ENCODE results near the gene LRRC55.

Gene LRRC55, protein sequence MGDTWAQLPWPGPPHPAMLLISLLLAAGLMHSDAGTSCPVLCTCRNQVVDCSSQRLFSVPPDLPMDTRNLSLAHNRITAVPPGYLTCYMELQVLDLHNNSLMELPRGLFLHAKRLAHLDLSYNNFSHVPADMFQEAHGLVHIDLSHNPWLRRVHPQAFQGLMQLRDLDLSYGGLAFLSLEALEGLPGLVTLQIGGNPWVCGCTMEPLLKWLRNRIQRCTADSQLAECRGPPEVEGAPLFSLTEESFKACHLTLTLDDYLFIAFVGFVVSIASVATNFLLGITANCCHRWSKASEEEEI

DNA sequence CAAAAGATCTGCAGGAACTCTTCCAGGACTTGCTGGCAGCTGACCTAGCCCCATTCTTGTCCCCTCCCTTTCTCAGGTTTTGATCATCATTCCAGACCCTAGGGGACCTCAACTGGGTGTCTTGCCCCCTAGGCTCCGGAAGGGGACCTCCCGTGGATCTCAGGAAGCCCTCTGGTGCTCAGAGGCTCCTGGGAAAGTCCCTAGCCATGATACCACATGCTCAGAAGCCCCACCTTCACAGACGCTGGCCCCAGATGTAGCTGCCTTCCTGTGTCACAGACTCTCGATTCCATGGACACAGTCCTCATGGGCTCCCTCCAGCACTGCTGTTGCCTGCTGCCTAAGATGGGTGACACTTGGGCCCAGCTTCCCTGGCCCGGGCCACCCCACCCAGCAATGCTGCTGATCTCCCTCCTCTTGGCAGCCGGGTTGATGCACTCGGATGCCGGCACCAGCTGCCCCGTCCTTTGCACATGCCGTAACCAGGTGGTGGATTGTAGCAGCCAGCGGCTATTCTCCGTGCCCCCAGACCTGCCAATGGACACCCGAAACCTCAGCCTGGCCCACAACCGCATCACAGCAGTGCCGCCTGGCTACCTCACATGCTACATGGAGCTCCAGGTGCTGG lies at the start of gene LRRC55:
Gene LRRC55 (plus strand): TSS at position 276 of the 628 bp plus-strand sequence. CDS start 70 bp downstream, at position 346.
- no peak for DNase-seq

DNA sequence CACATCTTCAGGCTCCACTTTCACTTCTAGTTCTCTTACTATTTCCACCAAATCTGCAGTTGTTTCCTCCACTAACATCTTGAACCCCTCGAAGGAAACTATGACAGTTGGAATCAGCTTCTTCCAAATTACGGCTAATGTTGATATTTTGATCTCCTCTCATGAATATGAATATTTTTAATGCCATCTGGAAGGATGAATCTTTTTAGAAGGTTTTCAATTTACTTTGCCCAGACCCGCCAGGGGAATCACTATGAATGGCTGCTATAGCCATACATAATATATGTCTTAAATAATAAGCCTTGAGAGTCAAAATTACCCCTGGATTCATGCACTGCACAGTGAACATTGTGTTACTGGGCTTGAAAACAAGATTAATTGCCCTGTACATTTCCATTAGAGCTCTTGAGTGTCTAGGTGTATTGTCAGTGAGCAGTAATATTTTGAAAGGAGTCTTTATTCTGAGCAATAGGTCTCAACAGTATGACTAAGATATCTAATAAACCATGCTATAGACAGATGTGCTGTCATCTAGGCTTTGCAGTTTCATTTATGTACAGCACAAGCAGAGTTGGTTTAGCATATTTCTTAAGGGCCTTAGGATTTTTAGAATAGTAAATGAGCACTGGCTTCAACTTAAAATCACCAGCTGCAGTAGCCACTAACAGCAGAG lies 48.3 kb upstream of the LRRC55 start:
- no peak for DNase-seq

DNA sequence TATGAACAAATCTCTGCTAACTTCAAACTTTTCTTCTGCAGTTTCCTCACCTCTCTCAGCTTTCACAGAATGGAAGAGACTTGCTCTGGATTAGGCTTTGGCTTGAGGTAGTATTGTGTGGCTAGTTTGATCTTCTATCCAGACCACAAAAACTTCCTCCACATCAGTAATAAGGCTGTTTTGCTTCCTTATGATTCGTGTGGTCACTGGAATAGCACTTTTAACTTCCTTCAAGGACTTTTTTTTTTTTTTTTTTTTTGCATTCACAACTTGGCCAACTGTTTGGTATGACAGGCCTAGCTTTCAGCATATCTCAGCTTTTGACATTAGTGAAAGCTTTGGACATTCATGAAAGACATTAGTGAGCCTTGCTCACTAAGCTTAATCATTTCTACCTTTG lies 47.5 kb upstream of the LRRC55 start:
- no peak for DNase-seq

DNA sequence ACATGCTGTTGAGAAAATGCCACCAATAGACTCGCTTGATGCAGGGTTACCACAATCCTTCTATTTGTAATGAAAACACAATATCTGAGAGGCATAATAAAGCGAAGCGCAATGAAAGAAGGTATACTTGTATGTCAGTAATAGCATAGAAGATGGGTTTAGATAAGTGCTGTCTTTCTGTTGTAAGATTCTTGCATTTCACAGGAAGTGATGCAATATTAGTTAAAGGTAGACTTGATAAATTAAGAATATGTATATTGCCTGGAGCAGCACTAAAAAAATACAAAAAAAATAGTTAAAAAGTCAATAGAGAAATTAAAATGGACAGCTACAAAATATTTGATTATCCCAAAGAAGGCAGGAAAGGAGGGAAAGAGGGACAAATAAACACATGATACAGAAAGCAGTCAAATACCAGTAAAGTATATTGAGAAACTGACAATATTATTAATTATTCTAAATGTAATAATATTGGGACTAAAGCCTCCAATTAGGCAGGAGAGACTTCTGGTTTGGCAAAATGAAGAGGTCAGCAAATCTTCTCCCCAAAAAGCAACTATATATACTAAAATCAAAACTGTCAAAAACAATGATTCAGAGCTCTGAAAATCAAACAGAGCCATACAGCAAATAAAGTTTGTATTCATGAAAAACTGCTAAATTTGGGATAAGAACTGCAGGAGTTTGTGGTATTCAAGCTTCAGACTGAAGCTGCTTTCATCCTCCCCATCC lies 46.6 kb upstream of the LRRC55 start:
- no peak for DNase-seq

DNA sequence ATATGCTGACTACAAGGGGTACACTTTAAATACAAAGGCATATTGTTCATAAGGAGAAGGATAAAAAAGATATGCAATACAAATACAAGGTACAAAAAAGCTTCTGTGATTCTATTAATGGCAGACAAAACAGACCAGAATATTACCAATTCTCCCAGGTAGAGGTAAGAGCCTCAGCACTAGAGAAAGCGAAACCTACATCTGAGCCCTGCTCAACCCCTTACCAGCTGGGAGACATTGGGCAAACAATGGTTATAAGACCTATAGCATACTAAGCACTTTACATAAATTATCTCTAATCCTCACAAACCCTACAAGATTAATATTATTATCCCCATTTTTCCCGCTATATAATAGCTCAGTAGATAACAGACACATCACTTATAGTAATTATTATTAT lies 41.2 kb upstream of the LRRC55 start:
- no peak for DNase-seq

DNA sequence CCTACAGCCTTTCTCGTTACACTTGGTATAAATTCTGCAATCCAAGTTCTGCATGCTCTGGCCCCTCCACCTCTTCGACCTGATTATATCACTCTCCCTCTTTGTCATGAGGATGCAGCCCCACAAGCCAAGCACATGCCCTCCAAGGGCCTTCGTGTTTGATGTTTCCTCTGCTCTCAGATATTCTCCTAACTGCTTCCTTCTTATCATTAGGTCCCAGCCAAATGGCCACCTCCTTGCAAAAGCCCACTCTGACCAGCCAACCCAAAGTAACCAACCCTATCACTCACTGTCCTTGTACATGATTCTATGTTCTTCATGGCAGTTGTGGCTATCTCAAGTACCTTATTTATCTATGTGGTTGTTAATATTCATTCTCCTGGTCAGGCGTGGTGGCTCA lies 38.3 kb upstream of the LRRC55 start:
- no peak for DNase-seq

DNA sequence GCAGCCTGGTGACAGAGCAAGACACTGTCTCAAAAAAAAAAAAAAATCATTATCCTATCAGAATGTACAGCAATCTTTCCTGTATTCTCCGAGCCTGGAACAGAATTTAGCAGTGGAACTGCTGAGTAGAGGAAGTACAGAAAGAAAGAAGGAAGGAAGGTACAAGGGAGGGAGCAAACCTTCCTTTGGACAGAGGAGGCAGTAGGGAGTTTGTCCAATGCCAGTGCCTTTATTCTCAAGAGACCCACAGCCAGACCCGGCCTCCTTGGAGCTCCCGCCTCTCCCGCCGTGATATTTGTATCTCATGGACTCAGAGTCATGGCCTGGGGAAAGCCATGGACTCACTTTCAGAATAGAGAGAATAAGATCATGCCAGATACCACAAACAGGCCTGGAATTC lies 37.7 kb upstream of the LRRC55 start:
- no peak for DNase-seq

DNA sequence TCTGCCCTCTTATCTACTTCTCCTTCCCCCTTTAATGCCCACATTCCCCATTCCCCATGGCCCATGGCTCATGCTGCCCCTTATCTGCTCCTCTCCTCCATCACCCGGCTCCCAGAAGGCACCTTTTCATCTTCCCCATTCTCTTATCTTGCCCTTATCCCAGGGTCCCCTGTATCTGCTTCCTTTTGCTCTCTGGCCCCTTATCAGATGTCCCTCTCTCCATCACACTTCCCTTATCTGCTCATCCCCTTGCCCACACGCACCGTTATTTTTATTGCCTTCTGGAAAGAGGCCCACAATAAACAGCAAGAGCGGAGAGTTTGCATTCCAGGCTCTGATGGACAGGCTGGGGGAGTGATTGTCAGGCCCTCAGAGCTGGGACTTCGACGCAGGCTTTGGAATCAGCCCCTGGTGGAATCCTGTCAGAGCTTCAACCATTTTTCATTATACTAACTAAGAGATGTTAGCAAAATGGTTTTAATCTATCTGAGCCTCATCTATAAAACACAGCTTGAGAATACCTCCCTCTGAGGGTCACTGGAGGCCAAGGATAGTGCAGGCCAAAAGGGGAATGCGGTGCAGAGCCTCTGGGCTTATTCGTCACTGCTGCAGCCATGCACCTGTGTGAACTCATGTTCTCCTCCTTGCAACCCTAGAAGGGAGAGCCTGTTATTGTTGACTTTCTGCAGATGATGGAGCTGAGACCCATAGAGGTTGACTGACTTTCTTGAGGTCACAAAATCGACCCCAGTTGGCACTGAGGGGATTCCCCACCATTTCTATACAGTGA lies 37.0 kb upstream of the LRRC55 start:
- DNase-seq, result no peak

DNA sequence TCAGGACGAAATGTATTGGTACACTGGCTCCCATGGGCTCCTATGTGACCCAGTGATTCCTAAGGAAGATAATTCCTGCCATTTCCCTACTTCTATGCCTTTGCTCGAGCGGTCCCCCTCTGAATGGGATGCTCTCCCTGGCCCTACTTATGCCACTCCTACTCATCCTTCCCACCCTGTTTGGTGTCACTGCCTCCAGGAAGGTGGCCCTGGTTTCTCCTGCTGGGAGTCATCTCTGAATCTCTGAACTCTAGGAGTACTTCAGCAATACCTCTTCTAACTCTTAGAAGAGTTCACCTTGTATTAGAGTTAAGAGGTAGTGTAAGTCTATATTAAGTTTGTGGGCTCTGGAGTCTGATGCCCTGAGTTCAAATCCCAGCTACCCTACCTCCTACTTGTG lies 35.5 kb upstream of the LRRC55 start:
- no peak for DNase-seq

DNA sequence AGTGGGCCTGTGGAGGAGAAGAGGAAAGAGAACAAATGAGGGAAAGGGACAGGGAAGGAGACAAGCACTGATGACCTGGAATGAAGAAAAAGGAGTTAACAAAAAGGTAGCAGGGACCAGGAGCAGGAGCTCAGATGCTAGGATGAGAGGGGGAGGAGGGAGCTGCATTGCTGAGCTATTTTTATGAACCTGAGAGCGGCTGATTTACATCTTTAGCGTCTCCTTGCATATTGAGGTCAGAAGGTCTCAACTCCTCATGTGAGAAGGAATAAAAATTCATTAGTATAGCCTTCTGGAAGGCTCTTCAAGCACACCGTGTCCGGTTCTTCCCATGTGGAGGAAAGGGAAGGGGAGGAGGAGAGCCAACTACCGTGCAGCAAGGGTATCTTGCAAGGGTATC lies 33.1 kb upstream of the LRRC55 start:
- no peak for DNase-seq

DNA sequence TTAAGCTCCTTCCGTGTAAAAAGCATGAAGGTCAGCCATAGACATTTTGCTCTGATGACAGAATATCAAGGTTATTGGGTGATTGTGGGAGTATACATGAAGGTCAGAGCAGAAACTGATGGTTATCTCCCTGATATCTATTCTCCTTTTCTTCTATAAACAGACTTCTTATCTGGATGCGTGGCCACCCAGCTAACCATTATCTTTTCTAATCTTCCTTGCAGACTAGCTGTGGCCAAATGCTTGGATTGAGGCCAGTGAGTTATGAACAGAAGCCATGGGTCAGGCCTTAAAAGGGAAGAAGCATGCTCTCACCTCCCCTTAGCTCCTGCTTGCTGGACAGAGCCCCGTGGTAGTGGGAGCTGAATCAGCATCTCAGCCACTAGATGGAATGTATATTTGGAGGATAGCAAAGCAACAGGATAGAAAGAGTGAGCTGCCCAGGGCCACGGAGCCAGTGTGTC lies 31.3 kb upstream of the LRRC55 start:
- DNase-seq, result no peak

DNA sequence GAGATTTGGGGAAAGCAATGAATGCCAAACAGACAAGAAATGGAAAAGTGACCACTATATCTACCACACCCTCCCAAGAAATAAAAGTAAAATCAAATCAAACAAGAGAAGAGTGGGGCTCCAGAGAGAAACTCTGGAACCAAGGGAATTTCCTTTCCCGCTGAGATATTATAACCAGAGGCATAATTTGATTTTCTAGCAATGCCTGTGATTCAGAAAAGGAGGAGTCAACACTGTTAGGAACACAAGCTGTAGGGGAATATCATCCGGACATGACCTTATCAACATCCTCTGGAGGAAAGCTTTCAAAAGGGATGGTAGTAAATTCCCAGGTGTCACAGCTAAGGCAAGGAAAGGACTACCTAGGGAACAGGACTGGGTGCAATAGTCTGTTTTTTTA lies 29.6 kb upstream of the LRRC55 start:
- DNase-seq, result no peak

DNA sequence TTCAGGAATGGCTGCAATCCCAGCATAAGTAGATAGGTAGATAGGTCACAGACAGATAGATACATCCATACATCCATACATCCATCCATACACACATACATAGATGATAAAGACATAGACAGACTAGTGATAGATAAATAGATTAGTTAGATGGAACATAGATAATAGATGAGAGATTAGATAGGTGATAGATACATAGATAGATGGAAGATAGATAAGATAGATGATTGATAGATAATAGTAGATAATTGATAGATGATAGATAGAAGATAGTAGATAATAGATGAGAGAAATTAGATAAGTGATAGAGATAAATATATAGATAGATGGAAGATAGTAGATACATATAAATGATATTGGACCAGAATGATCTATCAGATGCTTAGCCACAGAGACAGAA lies 28.3 kb upstream of the LRRC55 start:
- DNase-seq, result no peak

DNA sequence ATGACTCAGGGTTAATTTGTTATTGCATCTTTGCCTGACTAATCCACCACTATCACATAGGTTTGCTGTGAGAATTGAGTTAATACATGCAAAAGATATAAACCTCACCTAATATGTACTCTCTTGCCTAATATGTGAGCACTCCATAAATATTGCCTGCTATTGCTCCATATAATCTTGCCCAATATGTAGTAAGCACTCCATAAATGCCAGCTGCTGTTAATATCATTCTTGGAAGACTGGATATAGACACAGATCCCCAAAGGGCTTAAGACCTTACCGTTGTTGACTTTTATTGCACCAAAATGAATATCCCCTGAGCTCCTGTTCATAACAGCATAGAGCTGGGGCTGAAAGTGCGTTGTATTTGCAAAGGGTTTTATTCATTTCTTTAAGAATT lies 27.0 kb upstream of the LRRC55 start:
- no peak for DNase-seq

DNA sequence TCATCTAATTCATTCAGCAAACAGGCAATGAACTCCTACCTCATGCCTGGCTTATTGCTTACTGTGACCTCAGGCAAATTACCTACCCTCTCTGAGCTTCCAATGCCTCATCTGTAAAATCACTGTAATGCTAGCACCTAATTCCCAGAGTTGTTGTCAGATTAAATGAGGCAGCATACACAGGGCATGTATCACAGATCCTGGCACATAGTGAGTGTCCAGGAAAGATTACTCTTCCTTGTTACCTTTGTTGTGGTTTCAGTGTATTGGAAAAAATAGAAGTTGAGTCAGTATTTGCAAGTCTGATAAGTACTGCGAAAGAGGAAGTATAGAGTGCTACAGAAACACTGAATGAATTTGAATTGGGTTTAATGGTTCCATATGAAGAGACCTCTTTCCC lies 26.4 kb upstream of the LRRC55 start:
- no peak for DNase-seq

DNA sequence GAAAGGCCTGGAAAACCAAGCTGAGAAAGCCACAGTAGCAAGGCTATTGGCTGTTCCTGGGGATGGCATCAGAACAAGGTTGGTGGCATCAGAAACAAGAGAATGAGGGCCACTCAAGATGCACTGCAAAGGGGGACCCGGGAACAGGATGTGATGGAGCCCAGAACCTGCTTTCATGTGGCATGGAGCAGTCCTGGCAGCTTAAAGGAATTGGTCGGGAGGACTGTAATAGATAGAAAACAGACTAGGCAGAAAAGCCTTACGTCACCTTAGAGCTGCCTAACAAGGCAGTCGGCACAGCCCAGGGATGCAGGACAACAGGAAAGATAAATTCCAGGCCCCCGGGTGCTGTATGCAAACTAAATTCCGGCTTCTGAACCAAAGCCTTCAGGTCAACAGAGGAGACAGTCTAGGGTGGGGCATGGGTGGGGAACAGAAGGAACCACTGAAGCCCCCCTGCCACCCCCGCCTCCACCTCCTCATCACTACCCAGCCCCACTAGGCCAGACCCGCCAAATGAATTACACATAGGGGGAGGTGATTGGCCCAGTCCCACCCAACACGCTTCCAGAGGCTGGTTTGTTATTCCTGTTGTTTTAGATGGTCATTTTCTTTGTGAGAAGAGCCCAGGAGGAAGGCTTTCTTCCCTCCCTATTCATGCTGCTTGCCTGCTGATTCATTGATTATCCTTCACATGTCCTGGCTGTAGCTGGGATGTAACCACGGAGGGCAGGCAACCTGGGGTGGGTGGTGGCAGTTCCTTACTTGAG lies 25.7 kb upstream of the LRRC55 start:
- DNase-seq, result no peak

DNA sequence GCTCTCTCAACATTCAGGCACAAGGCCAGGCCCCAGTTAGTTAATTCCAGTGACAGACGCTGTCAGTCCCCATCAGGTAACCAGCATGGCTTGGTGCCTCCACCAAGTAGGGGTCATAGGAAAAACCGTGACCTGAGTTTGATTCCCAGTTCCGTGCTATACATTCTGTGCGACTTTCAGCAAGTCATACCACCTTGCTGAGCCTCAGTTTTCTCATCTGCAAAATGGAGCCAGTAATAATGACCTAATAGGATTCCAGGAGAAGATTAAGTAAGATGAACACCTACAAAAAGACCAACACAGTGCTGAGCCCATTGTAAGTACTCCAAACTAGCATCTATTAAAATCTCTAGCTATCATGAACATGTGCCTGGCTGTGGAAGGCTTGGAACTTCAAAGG lies 24.8 kb upstream of the LRRC55 start:
- no peak for DNase-seq

DNA sequence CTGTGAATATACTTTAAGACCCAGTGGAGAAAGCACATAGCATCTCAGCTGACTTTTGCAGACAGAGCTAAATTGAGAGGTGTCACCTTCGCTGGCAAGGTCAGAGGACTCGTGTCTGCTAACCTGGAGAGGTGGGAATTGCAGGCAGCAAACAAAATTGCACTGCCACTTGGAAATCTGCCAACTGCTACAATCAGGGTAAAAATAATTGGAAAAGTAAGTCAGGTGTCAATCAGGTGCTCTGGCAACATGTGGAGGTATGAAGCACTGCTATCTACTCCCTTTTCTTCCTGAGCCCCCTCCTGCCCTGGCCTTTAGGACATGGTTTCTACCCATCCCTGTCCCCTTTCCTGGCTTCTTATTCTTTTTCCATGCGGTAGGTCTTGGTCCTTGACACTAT lies 24.1 kb upstream of the LRRC55 start:
- DNase-seq, result no peak

DNA sequence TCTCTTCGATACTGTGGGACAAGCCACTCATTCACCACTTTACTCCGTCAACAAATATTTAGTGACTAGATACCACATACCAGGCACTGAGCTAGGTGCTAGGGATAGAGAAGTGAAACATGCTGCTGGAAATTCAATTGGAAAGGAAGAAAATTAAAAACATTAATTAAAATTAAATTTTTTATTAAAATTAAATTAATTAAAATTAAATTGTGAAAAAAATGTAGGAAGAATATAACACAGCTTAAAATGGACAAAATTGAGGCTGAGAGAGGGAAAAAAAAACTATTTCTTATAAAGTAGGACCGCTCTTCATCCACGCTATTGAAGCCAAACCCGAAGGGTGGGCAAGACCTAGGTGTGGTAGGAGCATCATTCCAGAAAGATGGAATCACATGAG lies 23.6 kb upstream of the LRRC55 start:
- no peak for DNase-seq

DNA sequence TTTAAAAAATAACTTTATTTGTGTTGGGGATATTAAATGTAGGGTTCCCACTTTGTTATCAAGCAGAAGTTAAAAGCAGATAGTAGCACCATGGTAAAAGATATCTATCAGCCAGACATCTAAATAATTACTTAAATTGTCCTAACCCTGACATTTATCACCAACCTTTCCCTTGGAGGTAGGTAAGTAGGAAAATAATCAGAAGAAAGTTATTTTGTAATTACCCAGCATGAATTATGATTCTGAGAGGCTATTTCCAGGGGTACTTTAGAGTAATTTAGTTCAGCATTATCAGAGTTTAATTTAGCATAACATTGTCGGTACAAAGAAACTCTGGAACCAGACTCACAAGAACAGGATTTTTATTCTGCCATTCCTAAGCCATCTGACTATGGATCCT lies 23.2 kb upstream of the LRRC55 start:
- DNase-seq, result no peak

DNA sequence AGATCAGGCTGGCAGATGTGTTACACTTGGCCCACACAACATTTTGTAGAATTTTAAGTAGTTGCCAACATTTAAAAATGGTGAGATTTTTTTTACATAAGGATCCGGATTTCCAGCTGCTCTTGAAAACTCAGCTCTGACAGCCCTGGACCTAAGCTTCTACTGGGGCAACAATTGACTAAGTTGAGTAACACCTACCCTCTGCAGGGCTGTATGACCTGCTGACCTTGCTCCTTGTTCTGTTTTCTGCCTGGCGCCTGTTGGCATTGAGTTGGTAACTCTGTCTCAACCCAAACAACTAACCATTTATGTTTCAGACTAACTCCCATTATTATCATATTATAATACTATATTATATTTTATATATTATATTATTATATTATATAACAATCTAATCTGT lies 21.1 kb upstream of the LRRC55 start:
- DNase-seq, result no peak

DNA sequence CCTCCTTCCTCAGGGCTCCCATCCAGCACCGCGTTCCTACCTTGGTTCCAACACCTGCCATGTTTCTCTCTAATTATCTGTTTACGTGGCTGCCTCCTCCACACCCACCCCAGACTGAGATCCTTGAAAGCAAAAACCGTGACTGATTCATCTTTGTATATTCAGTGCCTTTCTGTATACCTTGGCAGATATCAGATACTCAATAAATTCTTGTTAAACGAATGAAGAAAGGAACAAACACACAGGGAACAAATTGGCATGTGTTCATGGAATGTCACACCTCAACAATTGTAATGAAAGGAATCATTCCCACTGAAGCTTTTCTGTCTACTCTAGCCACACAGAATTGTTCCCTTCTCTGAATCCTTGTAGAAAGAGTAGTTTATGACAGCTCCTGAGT lies 20.4 kb upstream of the LRRC55 start:
- DNase-seq, result no peak

Measured in fibroblast of skin of right quadriceps (primary cell).